ENCODE data around the gene S100A13.
A peak's percentile ranks its signal among the peaks of the same experiment; 100 is the strongest.

S100A13 gene

DNA sequence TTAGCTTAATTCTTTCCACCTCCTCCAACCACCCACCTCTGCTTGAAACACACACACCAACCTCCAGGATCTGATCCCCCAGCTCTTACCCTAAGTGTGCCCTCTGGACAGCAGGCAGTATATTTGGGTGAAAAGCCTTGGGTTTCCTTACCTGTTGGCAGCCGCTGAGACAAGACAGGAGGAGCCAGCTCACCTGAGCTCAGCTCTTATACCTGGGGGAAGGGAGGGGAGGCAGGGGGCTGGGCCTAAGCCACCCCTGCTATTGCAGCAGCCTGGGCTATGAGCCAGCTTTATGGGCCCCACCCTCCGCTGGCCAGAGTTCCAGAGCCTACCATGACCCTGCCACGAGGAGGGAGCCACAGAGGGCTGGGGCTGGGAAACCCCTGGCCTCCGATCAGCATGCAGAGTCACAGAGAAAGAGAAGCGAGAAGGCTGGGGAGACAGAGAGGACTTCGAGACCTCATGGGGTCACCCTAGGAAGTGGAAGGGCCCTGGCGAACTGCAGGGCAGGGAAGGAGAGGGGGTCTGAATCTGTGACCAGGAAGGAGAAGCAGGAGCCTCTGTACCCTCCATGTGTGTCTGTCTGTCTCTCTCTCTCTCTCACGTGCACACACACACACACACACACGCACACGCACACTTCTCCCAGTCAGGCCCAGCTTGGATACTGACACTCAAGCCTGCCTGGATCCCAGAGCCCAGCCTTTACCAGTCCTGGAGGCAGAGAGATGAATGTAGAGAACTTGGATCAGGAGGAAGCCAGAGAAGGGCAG, 11.0 kb downstream of the S100A13 start, which contains the start of gene S100A14:
Gene S100A14 (minus strand): TSS at position 182 of the 773 bp plus-strand sequence. CDS start 467 bp downstream, outside the sequence.
- Histone ChIP-seq H3K4me1 (peaks cover 37% of the 10 kb centered on the region), H3K27ac (peak within 1 kb of the TSS; percentile 55), H3K4me3 (no peak within 1 kb of the TSS), H3K9ac (no peak within 1 kb of the TSS), H3K36me3 (peaks cover 23% of the 10 kb centered on the region), H3K4me2 (no peak within 1 kb of the TSS), H3K9me3 (peaks cover 12% of the 10 kb centered on the region; the same call in 1 of the 2 replicates), H4K20me1 (no peaks in the 10 kb centered on the region), H3K27me3 (no peaks in the 10 kb centered on the region)
- no peak for TF ChIP-seq Cebpa-rat (IDR thresholded peaks at IDR 0.05)

DNA sequence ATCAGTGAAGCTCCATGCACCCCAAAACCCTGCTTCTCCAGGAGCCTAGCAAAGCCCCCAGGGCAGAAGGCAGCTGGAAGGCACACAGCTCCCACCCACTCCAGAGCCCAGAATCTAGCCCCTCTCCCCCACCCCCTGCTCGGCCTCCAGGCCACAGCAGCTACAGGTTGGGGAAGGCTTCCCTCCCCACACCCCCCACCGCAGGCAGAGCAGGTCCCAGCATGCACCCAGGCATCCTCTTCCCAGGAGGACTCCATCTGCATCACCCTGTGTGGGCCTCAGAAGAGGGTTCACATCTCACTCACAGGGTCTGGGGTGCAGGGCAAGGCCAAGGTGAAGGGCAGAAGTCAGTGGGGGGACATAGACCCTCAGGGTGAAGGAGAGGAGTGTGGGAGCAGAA, 11.9 kb downstream of the S100A13 start:
- no peak for TF ChIP-seq Cebpa-rat (IDR thresholded peaks at IDR 0.05)
- Histone ChIP-seq H3K4me1 (peaks cover 38% of the 10 kb centered on the region), H3K9me3 (peaks cover 12% of the 10 kb centered on the region; the same call in 1 of the 2 replicates), H3K9ac (no peak overlapping the region), H3K36me3 (peaks cover 20% of the 10 kb centered on the region), H3K27me3 (no peaks in the 10 kb centered on the region), H3K4me3 (no peak overlapping the region), H3K27ac (0 out of 2 replicates have a peak overlapping the region, but pooled peaks have one; percentile 6), H4K20me1 (no peaks in the 10 kb centered on the region), H3K4me2 (no peak overlapping the region)

DNA sequence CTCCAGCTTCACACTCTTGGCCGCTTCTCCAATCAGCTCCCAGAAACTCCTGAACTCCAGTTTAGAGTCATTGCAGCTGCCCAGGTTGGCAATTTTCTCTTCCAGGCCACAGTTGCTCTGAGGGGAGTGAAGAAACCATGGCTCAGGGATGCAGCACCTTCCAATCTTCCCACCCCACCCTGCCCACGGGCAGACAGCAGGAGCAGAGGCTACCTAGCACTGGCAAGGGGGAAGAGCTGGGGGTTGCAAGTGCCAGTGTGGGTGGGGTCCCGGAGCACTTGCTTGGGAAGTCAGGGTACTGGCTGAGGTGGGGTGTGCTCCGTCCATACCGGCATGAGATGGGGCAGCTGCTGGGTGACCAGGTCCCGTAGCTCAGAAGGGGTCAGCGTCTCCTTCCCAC, 12.4 kb downstream of the S100A13 start:
- H3K4me2 ChIP-seq: peak overlapping the region; percentile 25
- H3K27ac ChIP-seq: no peak overlapping the region

DNA sequence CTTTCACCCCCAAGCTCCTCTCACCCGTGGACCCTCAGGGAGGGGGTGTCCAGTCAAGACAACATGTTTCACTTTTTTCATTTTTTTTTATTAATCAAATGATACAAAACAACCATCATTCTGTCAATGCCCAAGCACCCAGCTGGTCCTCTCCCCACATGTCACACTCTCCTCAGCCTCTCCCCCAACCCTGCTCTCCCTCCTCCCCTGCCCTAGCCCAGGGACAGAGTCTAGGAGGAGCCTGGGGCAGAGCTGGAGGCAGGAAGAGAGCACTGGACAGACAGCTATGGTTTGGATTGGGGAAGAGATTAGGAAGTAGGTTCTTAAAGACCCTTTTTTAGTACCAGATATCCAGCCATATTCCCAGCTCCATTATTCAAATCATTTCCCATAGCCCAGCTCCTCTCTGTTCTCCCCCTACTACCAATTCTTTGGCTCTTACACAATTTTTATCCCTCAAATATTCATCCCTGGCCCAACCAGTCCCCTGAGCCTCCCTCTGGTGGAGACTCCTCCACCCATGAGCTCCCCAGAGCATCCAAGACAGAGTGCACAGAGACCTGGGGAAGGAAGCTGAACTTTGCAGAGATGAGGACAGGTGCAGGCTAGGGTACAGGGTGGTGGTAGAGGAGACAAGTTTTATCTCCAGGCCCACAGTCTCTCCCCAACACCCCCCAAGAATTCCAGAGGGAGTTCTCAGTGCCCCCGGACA, 13.0 kb downstream of the S100A13 start:
- Histone ChIP-seq H3K9me3 (0 out of 2 replicates have a peak, but pooled peaks cover 3% of the 10 kb centered on the region), H3K4me3 (no peak overlapping the region), H3K27ac (peak overlapping the region; percentile 19; the same call in 1 of the 2 replicates), H3K36me3 (peaks cover 10% of the 10 kb centered on the region), H3K9ac (no peak overlapping the region), H3K4me2 (peak overlapping the region; percentile 25), H3K27me3 (no peaks in the 10 kb centered on the region), H4K20me1 (no peaks in the 10 kb centered on the region), H3K4me1 (peaks cover 49% of the 10 kb centered on the region)
- no peak for TF ChIP-seq Cebpa-rat (IDR thresholded peaks at IDR 0.05)

More for the DNA sequence above, 12.4 kb downstream of the S100A13 start:
- TF ChIP-seq Cebpa-rat (IDR thresholded peaks at IDR 0.05): no peak
- peaks cover 43% of the 10 kb centered on the region for H3K4me1 ChIP-seq
- H3K27me3 ChIP-seq: no peaks in the 10 kb centered on the region
- no peak overlapping the region for H3K9ac ChIP-seq
- no peak overlapping the region for H3K4me3 ChIP-seq
- peaks cover 9% of the 10 kb centered on the region; the same call in 1 of the 2 replicates for H3K9me3 ChIP-seq
- H4K20me1 ChIP-seq: no peaks in the 10 kb centered on the region
- H3K36me3 ChIP-seq: peaks cover 15% of the 10 kb centered on the region

DNA sequence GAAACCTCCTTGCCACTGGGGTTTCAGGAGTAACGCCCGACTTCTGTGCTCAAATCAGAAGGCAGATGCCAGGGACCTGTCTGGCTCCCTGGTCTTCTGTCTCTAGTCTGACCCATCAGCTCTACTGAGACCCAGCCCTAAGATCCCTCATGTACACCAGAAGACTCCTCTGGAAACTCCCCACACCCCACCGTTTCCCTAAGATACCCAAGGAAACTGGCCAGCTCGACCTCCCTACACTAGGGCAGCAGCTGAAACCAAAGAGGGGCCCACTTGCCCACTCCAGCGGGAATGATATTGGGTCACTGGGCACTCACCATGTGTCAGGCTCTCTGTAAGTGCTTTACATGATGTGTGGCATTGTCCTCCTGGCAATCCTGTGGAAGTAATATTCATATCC, 13.9 kb downstream of the S100A13 start:
- H4K20me1 ChIP-seq: no peaks in the 10 kb centered on the region
- H3K4me3 ChIP-seq: no peak overlapping the region
- peaks cover 52% of the 10 kb centered on the region for H3K4me1 ChIP-seq
- no peak overlapping the region for H3K27ac ChIP-seq
- no peak overlapping the region for H3K4me2 ChIP-seq
- H3K9me3 ChIP-seq: no peaks in the 10 kb centered on the region
- no peak for TF ChIP-seq Cebpa-rat (IDR thresholded peaks at IDR 0.05)
- H3K36me3 ChIP-seq: peaks cover under 1% of the 10 kb centered on the region; the same call in 1 of the 2 replicates
- H3K27me3 ChIP-seq: no peaks in the 10 kb centered on the region
- H3K9ac ChIP-seq: no peak overlapping the region

DNA sequence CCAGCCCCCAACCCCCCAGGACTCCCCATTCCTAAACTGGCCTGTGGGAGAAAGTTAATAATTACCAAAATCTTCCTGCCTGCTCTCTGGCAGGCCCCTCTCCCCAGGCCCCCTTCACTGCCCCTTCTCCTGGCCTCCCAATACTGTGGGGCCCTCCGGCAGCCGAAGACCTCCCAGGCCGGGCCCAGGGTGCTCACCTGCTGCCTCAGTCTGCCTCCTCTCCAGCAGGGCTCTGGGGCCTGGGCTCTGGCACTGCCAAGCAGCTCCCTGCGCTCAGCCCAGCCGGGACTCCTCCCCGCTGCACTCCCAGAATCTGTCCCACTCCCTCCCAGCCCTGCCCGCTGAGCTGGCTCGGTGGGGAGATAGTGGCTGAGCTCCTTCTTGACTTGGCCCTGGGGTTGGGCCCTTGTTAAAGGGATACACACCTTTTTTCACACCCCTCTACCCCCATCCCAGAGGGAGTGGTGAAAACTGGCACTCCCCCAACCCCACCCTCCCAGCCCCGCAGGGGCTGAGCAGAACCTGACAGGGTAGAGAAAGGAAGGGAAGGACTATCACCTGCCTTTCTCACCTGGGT, 14.5 kb downstream of the S100A13 start, which contains the start of gene S100A16:
Gene S100A16 (minus strand): TSS at position 383 of the 577 bp plus-strand sequence. CDS start 4,986 bp downstream, outside the sequence.
- Histone ChIP-seq H3K4me3 (no peak within 1 kb of the TSS), H4K20me1 (no peaks in the 10 kb centered on the region), H3K4me2 (no peak within 1 kb of the TSS), H3K4me1 (peaks cover 52% of the 10 kb centered on the region), H3K27ac (peak within 1 kb of the TSS; percentile 19; the same call in 1 of the 2 replicates), H3K9me3 (no peaks in the 10 kb centered on the region), H3K27me3 (no peaks in the 10 kb centered on the region), H3K36me3 (no peaks in the 10 kb centered on the region), H3K9ac (0 out of 2 replicates have a peak within 1 kb of the TSS, but pooled peaks have one; percentile 6)
- no peak for TF ChIP-seq Cebpa-rat (IDR thresholded peaks at IDR 0.05)

DNA sequence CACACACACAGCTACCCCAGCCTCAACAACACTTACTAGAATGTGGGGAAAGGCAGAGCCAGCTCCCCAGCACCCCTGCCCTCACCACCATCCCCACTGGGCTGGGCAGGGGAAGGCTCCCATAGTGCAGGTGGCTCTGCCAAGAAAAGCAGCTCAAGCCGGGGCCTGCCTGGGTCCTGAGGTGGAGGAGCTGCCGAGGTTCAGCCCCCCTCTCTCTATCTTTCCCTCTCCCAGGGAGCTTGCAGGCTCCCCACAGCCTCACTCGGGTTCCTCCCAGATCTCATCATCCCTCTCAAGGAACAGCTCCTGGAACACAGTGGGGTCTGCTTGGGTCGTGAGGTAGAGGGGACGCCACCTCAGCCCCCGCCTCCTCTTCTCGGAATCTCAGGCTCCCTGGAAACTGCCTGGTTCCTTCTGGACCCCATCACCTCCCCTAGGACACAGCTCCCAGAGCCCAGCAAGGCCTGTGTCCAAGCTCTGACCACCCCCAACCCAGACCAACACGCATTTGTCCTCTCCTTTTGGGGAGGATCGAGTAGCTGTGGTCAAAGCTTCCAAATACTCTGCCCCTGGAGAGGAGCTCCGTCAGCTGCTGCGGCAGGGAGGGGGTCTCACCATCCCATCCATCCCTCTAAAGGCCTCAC, 15.1 kb downstream of the S100A13 start:
- Histone ChIP-seq H3K4me1 (peaks cover 52% of the 10 kb centered on the region), H3K4me3 (no peak overlapping the region), H3K4me2 (no peak overlapping the region), H4K20me1 (no peaks in the 10 kb centered on the region), H3K27me3 (no peaks in the 10 kb centered on the region), H3K9ac (0 out of 2 replicates have a peak overlapping the region, but pooled peaks have one; percentile 6), H3K36me3 (no peaks in the 10 kb centered on the region), H3K27ac (0 out of 2 replicates have a peak overlapping the region, but pooled peaks have one; percentile 18), H3K9me3 (no peaks in the 10 kb centered on the region)
- TF ChIP-seq Cebpa-rat (IDR thresholded peaks at IDR 0.05): no peak

DNA sequence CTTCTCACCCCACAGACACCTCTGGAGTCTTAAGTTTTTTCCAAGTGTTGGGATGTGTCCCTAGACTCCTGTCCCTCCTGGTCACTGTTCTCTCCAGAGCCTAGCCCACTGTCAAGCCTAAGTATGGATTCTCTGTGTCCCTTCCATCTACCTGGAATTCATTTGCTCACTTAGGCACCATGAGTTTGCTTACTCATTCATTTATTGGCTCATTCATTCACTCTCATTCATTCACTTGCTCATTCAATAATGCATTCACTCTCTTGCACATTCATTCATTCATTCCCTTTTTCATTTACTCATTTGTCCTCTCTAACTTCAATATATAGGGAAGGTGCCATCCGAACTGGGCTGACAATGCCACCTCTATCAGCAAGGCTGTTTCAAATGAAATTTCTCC, 15.9 kb downstream of the S100A13 start:
- Histone ChIP-seq H3K9me3 (no peaks in the 10 kb centered on the region), H3K36me3 (no peaks in the 10 kb centered on the region), H4K20me1 (no peaks in the 10 kb centered on the region), H3K4me3 (no peak overlapping the region), H3K4me1 (peaks cover 49% of the 10 kb centered on the region), H3K9ac (no peak overlapping the region), H3K27ac (no peak overlapping the region), H3K27me3 (no peaks in the 10 kb centered on the region), H3K4me2 (no peak overlapping the region)
- no peak for TF ChIP-seq Cebpa-rat (IDR thresholded peaks at IDR 0.05)

DNA sequence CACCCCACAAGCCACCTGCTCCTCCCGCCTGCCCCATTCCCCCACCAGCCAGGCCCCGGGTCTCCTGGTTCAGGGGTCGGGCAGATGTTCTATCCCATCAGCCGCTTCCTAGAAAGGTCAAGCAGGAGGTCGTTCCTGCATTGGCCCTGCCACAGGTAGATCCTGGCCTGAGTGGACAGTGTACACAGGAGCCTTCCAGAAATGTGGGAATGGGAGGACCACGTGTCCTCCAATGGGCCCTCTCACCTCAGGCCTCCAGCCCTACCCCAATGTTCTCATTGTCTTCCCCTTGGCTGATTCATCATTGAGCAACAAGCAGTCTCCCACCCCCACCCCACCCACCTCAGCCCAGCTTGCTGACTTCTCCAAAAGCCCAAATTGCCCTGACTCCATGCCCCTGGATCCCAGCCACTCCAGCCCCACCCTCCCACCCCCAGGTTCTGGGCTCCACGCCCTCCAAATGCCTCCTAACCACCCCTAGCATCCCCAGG, 16.4 kb downstream of the S100A13 start:
- H3K4me3 ChIP-seq: no peak overlapping the region
- TF ChIP-seq Cebpa-rat (IDR thresholded peaks at IDR 0.05): no peak
- no peaks in the 10 kb centered on the region for H3K27me3 ChIP-seq
- H4K20me1 ChIP-seq: no peaks in the 10 kb centered on the region
- H3K4me1 ChIP-seq: peaks cover 49% of the 10 kb centered on the region
- H3K9ac ChIP-seq: no peak overlapping the region
- no peak overlapping the region for H3K27ac ChIP-seq
- H3K36me3 ChIP-seq: no peaks in the 10 kb centered on the region
- no peaks in the 10 kb centered on the region for H3K9me3 ChIP-seq
- no peak overlapping the region for H3K4me2 ChIP-seq
